ENCODE data around the gene ICAM1. TPM values are rescaled to one million over a fixed set of nuclear protein-coding genes. Genes with fewer than 3 reads are reported as not detected.
"Not testable (repeated sequence)": the region's sequence is repeated elsewhere in the genome, so short reads cannot be mapped to it uniquely, and the experiment has no call there.

Gene ICAM1
- polyA plus RNA-seq, 6 donors from 2014 or later = 2.5 to 4.9 (median 3.8) TPM; not detected in 1

GRCh38 chr19:10271543-10272086 is 695 bp downstream of the ICAM1 start:
- no peaks in the 10 kb centered on the region for H3K9me3 Mint-ChIP-seq
- H3K36me3 Mint-ChIP-seq = peaks cover 0 to 5% of the 10 kb centered on the region in 2 donors
- H3K27me3 Mint-ChIP-seq = no peaks in the 10 kb centered on the region
- peak; percentile 53 to 56 for ATAC-seq (ENCODE audit: low read depth in 2 of 2)
- H3K4me3 Mint-ChIP-seq = peak overlapping the region; percentile 84 to 96 (median 90)
- peak overlapping the region; percentile 97 to 100 (median 99) for H3K27ac Mint-ChIP-seq
- peaks cover 23 to 38% (median 36%) of the 10 kb centered on the region in 3 donors for H3K4me1 Mint-ChIP-seq
- peak; percentile 86 for DNase-seq

- Mint-ChIP-seq H3K4me3 (peak overlapping the region in 1 of 8 donors; percentile 65), H3K4me1 (peaks cover 28 to 40% (median 33%) of the 10 kb centered on the region in 3 donors), H3K27ac (peak overlapping the region in 5 of 6 donors; percentile 17 to 93 (median 85)), H3K36me3 (peaks cover 0 to 5% of the 10 kb centered on the region in 2 donors), H3K27me3 (no peaks in the 10 kb centered on the region), H3K9me3 (no peaks in the 10 kb centered on the region)
- DNase-seq (no peak), ATAC-seq (ENCODE audit: low read depth in 2 of 2) (no peak)
Observed at GRCh38 chr19:10274589-10274988, 3.7 kb downstream of the ICAM1 start.

- Mint-ChIP-seq H3K9me3 (no peaks in the 10 kb centered on the region), H3K27ac (peak overlapping the region in 4 of 6 donors; percentile 27 to 79 (median 38)), H3K36me3 (peaks cover 0 to 5% of the 10 kb centered on the region in 2 donors)
Observed at GRCh38 chr19:10277795-10278589, 7.1 kb downstream of the ICAM1 start.

GRCh38 chr19:10278935-10279334 is 8.0 kb downstream of the ICAM1 start:
- DNase-seq = no peak
- Mint-ChIP-seq H3K27ac (peak overlapping the region in 3 of 6 donors; percentile 27 to 82 (median 75)), H3K4me1 (peaks cover 10 to 21% (median 13%) of the 10 kb centered on the region in 3 donors), H3K27me3 (no peaks in the 10 kb centered on the region), H3K9me3 (no peaks in the 10 kb centered on the region), H3K4me3 (no peak overlapping the region), H3K36me3 (peaks cover 0 to 3% of the 10 kb centered on the region in 2 donors)
- ATAC-seq (ENCODE audit: low read depth in 2 of 2) = no peak

More at GRCh38 chr19:10277795-10278589, 7.1 kb downstream of the ICAM1 start:
- no peak for DNase-seq
- no peak for ATAC-seq (ENCODE audit: low read depth in 2 of 2)
- Mint-ChIP-seq H3K27me3 (no peaks in the 10 kb centered on the region), H3K4me1 (peaks cover 12 to 21% (median 14%) of the 10 kb centered on the region in 3 donors), H3K4me3 (no peak overlapping the region)

GRCh38 chr19:10279737-10280442 is 9.0 kb downstream of the ICAM1 start:
- Mint-ChIP-seq H3K27ac (peak overlapping the region in 5 of 6 donors; percentile 16 to 84 (median 72)), H3K4me3 (peak overlapping the region in 3 of 8 donors; percentile 31 to 58 (median 55)), H3K27me3 (no peaks in the 10 kb centered on the region), H3K4me1 (peaks cover 7 to 15% (median 10%) of the 10 kb centered on the region in 3 donors), H3K9me3 (no peaks in the 10 kb centered on the region), H3K36me3 (peaks cover under 1 to 3% of the 10 kb centered on the region in 2 donors)
- DNase-seq = no peak
- ATAC-seq (ENCODE audit: low read depth in 2 of 2) = peak in 1 of 2 donors; percentile 25

GRCh38 chr19:10282043-10282442 is 11.1 kb downstream of the ICAM1 start:
- not testable (repeated sequence) for H3K27ac Mint-ChIP-seq; DNase-seq; H3K9me3 Mint-ChIP-seq; ATAC-seq (ENCODE audit: low read depth in 2 of 2); H3K27me3 Mint-ChIP-seq
- peaks cover 9 to 13% of the 10 kb centered on the region in 2 donors for H3K36me3 Mint-ChIP-seq
- peaks cover 10 to 31% (median 20%) of the 10 kb centered on the region in 3 donors for H3K4me1 Mint-ChIP-seq
- H3K4me3 Mint-ChIP-seq = peak overlapping the region in 1 of 8 donors; percentile 21

- ATAC-seq (ENCODE audit: low read depth in 2 of 2) (no peak), DNase-seq (no peak)
- peaks cover 9 to 13% of the 10 kb centered on the region in 2 donors for H3K36me3 Mint-ChIP-seq
- H3K27me3 Mint-ChIP-seq = peaks cover 9 to 16% (median 15%) of the 10 kb centered on the region in 3 donors
- H3K4me3 Mint-ChIP-seq = peak overlapping the region in 1 of 8 donors; percentile 24
- H3K4me1 Mint-ChIP-seq = peaks cover 17 to 43% (median 33%) of the 10 kb centered on the region in 3 donors
- H3K27ac Mint-ChIP-seq = no peak overlapping the region
- H3K9me3 Mint-ChIP-seq = no peaks in the 10 kb centered on the region
Observed at GRCh38 chr19:10283301-10284064, 12.6 kb downstream of the ICAM1 start.

- Mint-ChIP-seq H3K9me3 (no peaks in the 10 kb centered on the region), H3K4me3 (peak overlapping the region in 1 of 8 donors; percentile 40), H3K4me1 (peaks cover 19 to 47% (median 41%) of the 10 kb centered on the region in 3 donors), H3K36me3 (peaks cover 9 to 13% of the 10 kb centered on the region in 2 donors), H3K27me3 (peaks cover 17 to 25% (median 19%) of the 10 kb centered on the region in 3 donors), H3K27ac (no peak overlapping the region)
- ATAC-seq (ENCODE audit: low read depth in 2 of 2) = no peak
- no peak for DNase-seq
Observed at GRCh38 chr19:10284065-10284959, 13.4 kb downstream of the ICAM1 start.

- no peak for DNase-seq
- Mint-ChIP-seq H3K27me3 (peaks cover 18 to 31% (median 19%) of the 10 kb centered on the region in 3 donors), H3K9me3 (no peaks in the 10 kb centered on the region), H3K4me1 (peaks cover 17 to 44% (median 42%) of the 10 kb centered on the region in 3 donors), H3K27ac (peak overlapping the region in 1 of 6 donors; percentile 69), H3K36me3 (peaks cover 9 to 13% of the 10 kb centered on the region in 2 donors), H3K4me3 (no peak overlapping the region)
- no peak for ATAC-seq (ENCODE audit: low read depth in 2 of 2)
Observed at GRCh38 chr19:10284960-10285278, 14.0 kb downstream of the ICAM1 start.

GRCh38 chr19:10285393-10285792 is 14.5 kb downstream of the ICAM1 start:
- Mint-ChIP-seq H3K4me3 (no peak overlapping the region), H3K4me1 (peaks cover 20 to 47% (median 43%) of the 10 kb centered on the region in 3 donors), H3K36me3 (peaks cover 9 to 17% of the 10 kb centered on the region in 2 donors), H3K27me3 (peaks cover 22 to 36% (median 23%) of the 10 kb centered on the region in 3 donors), H3K27ac (peak overlapping the region in 2 of 6 donors; percentile 64 to 65), H3K9me3 (no peaks in the 10 kb centered on the region)
- ATAC-seq (ENCODE audit: low read depth in 2 of 2) = no peak
- no peak for DNase-seq

- DNase-seq (no peak), ATAC-seq (ENCODE audit: low read depth in 2 of 2) (no peak)
- Mint-ChIP-seq H3K9me3 (peaks cover 0 to 2% (median 0%) of the 10 kb centered on the region in 7 donors), H3K4me1 (peaks cover 29 to 60% (median 57%) of the 10 kb centered on the region in 3 donors), H3K36me3 (peaks cover 9 to 22% of the 10 kb centered on the region in 2 donors), H3K4me3 (peak within 1 kb of the TSS; percentile 65 to 93 (median 83)), H3K27me3 (peaks cover 34 to 51% (median 36%) of the 10 kb centered on the region in 3 donors), H3K27ac (peak within 1 kb of the TSS in 5 of 6 donors; percentile 49 to 87 (median 64))
Observed at GRCh38 chr19:10286803-10287737, 16.1 kb downstream of the ICAM1 start, which contains the start of gene ICAM4. Gene ICAM4, plus strand, starts transcription at chr19:10286955. Its CDS starts 58 bp downstream, at chr19:10287013.

Measured in naive B cell (primary cell).